HEK293T (cell line): Measurements from ENCODE around the gene TWSG1.
"Not testable (repeated sequence)": the region's sequence is repeated elsewhere in the genome, so short reads cannot be mapped to it uniquely, and the experiment has no call there.

Source experiments
- CTCF ChIA-PET: fragments of 350-600 bp; formaldehyde crosslinking; extraction: SDS; loops from one replicate; lab custom pipeline; 2021; ENCODE audit warnings: antibody characterized with exemption, inconsistent platforms; lab: Yijun Ruan, JAX
- POLR2A ChIA-PET: fragments of 350-600 bp; formaldehyde crosslinking; extraction: SDS; loops from one replicate; lab custom pipeline; 2020; ENCODE audit warnings: antibody characterized with exemption, inconsistent platforms; lab: Yijun Ruan, JAX
- DNase-seq: peaks from one replicate; pipeline ENCODE4 v3.0.0; 2012; ENCODE audit warnings: mixed read lengths; ENCODE audit errors: extremely low spot score
- ARNT ChIP-seq: fragments of 450-650 bp; IDR thresholded peaks from 2 replicates; pipeline ENCODE4 v1.6.1; 2017; ENCODE audit warnings: mild to moderate bottlenecking
- BHLHE40 ChIP-seq: fragments of 450-650 bp; IDR thresholded peaks from 2 replicates; pipeline ENCODE4 v1.6.1; 2016; ENCODE audit warnings: mild to moderate bottlenecking, moderate library complexity, borderline replicate concordance
- CTBP1 ChIP-seq: fragments of 450-650 bp; IDR thresholded peaks from 2 replicates; pipeline ENCODE4 v1.6.1; 2016; ENCODE audit warnings: borderline replicate concordance
- ELF4 ChIP-seq: fragments of 450-650 bp; IDR thresholded peaks from 2 replicates; pipeline ENCODE4 v1.6.1; 2017; ENCODE audit warnings: antibody characterized with exemption
- FOXA1 ChIP-seq: fragments of 450-650 bp; IDR thresholded peaks from 2 replicates; pipeline ENCODE4 v1.6.1; 2016; ENCODE audit warnings: mild to moderate bottlenecking
- FOXK2 ChIP-seq: fragments of 450-650 bp; IDR thresholded peaks from 2 replicates; pipeline ENCODE4 v1.6.1; 2016; ENCODE audit warnings: mild to moderate bottlenecking
- FOXM1 ChIP-seq: fragments of 450-650 bp; IDR thresholded peaks from 2 replicates; pipeline ENCODE4 v1.6.1; 2017; ENCODE audit warnings: mild to moderate bottlenecking, borderline replicate concordance
- HDGF ChIP-seq: fragments of 450-650 bp; IDR thresholded peaks from 2 replicates; pipeline ENCODE4 v1.6.1; 2017; ENCODE audit warnings: antibody characterized with exemption, borderline replicate concordance
- L3MBTL2 ChIP-seq: fragments of 450-650 bp; conservative IDR thresholded peaks from 2 replicates; pipeline ENCODE4 v1.6.1; 2016; ENCODE audit warnings: mild to moderate bottlenecking
- LEF1 ChIP-seq: fragments of 450-650 bp; IDR thresholded peaks from 2 replicates; pipeline ENCODE4 v1.6.1; 2017; ENCODE audit warnings: mild to moderate bottlenecking, borderline replicate concordance
- NFRKB ChIP-seq: fragments of 450-650 bp; IDR thresholded peaks from 2 replicates; pipeline ENCODE4 v1.6.1; 2016; ENCODE audit warnings: mild to moderate bottlenecking, moderate library complexity
- SP1 ChIP-seq: fragments of 450-650 bp; IDR thresholded peaks from 2 replicates; pipeline ENCODE4 v1.6.1; 2017
- SUZ12 ChIP-seq: fragments of 450-650 bp; IDR thresholded peaks from 2 replicates; pipeline ENCODE4 v1.6.1; 2016; ENCODE audit warnings: mild to moderate bottlenecking
- TARDBP ChIP-seq: fragments of 450-650 bp; IDR thresholded peaks from 2 replicates; pipeline ENCODE4 v1.6.1; 2016
- ZNF384 ChIP-seq: fragments of 450-650 bp; IDR thresholded peaks from 2 replicates; pipeline ENCODE4 v1.6.1; 2016
- TF ChIP-seq, protein P1 (sequence below): fragments of 450-650 bp; IDR thresholded peaks from 2 replicates; pipeline ENCODE4 v1.6.1; 2016

TWSG1 gene

GRCh38 chr18:9428301-9428706 is 93.7 kb downstream of the TWSG1 start:
- no peak for DNase-seq
- ChIA-PET CTCF (no interaction called here), POLR2A (no interaction called here)
- TF ChIP-seq FOXK2 (no peak), NFRKB (no peak), FOXA1 (no peak), CTBP1 (no peak), BHLHE40 (no peak), ZNF384 (no peak), TARDBP (no peak), ELF4 (no peak), FOXM1 (no peak), LEF1 (no peak), SUZ12 (no peak), HDGF (no peak), L3MBTL2 (no peak), SP1 (no peak), ARNT (no peak)
- TF ChIP-seq, protein P1, sequence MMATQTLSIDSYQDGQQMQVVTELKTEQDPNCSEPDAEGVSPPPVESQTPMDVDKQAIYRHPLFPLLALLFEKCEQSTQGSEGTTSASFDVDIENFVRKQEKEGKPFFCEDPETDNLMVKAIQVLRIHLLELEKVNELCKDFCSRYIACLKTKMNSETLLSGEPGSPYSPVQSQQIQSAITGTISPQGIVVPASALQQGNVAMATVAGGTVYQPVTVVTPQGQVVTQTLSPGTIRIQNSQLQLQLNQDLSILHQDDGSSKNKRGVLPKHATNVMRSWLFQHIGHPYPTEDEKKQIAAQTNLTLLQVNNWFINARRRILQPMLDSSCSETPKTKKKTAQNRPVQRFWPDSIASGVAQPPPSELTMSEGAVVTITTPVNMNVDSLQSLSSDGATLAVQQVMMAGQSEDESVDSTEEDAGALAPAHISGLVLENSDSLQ = no peak

DNA sequence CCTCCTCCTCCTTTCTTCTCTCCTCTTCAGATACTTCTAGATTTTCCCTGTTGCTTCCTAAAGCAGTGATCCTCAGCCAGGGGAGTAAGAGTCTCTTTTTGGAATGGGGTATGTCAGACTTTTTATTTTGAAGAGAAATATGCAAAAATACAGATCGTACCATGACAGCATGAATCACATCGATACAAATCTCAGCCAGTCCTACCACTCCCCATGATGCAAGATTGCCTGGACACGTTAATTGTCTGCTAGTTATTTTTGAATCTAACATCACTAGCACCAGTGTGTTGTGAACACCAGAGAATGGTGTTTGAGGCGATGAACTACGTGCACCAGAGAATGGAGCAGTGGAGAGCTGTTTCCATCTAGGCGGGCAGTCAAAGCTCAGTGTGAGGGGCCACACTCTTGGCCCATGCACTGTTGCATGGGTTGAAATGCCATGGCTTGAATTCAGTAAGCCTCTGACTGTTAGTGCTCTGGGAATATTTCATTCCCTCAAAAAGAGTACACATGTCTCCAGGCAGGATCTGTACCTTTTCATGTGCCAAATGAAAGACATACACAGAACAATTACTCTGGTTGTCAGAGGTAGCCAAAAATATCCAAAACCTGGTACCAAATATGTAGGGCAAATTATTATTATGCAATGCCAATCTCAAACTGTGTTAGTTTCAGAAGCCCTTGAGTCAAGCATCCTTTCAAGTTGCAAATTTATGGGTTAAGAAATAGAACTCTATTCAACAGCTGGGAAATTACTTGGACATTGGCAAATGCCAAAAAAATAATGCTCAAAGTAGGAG is 94.5 kb downstream of the TWSG1 start:
- POLR2A ChIA-PET = no interaction called here
- no peak for DNase-seq
- no peak for TF ChIP-seq LEF1
- CTCF ChIA-PET = interaction anchor here (0.6 kb wide), 1 partner anchor 15 kb away, joined by 4 read pairs; no protein-coding TSS in a partner anchor

- CTCF ChIA-PET = interaction anchor here (0.6 kb wide), 1 partner anchor 15 kb away, joined by 4 read pairs; no protein-coding TSS in a partner anchor
- POLR2A ChIA-PET = no interaction called here
- DNase-seq = no peak
- TF ChIP-seq ZNF384 (no peak), BHLHE40 (no peak), FOXM1 (no peak), HDGF (no peak), SP1 (no peak), FOXA1 (no peak), CTBP1 (no peak), FOXK2 (no peak), SUZ12 (no peak), TARDBP (no peak)
Observed at GRCh38 chr18:9429662-9429993, 95.1 kb downstream of the TWSG1 start.

- POLR2A ChIA-PET, DNase-seq, CTCF ChIA-PET: not testable (repeated sequence)
Observed at GRCh38 chr18:9430315-9430714, 95.7 kb downstream of the TWSG1 start.

- CTCF ChIA-PET = no interaction called here
- no peak for DNase-seq
- TF ChIP-seq L3MBTL2 (no peak), NFRKB (no peak), ARNT (no peak), FOXM1 (no peak), FOXK2 (no peak), ZNF384 (no peak), ELF4 (no peak), SP1 (no peak), SUZ12 (no peak), HDGF (no peak)
- POLR2A ChIA-PET = no interaction called here
Observed at GRCh38 chr18:9431296-9431695, 96.7 kb downstream of the TWSG1 start.

DNA sequence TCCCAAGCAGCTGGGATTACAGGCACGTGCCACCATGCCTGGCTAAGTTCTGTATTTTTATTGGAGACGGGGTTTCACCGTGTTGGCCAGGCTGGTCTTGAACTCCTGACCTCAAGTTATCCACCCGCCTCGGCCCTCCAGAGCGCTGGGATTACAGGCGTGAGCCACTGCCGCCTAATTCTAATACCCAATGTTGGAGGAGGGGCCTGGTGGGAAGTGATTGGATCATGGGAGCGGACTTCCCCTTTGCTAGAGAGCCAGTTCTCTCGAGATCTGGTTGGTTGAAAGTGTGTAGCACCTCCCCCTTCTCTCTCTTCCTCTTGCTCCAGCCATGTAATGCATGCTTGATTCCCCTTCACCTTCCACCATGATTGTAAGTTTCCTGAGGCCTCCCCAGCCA is 98.5 kb downstream of the TWSG1 start:
- CTCF ChIA-PET, DNase-seq, POLR2A ChIA-PET: not testable (repeated sequence)

GRCh38 chr18:9433671-9434121 is 99.1 kb downstream of the TWSG1 start:
- no peak for TF ChIP-seq CTBP1
- no peak for TF ChIP-seq FOXK2
- TF ChIP-seq LEF1 = no peak
- no peak for TF ChIP-seq L3MBTL2
- TF ChIP-seq FOXM1 = no peak
- no peak for TF ChIP-seq SUZ12
- TF ChIP-seq HDGF = no peak
- TF ChIP-seq NFRKB = no peak
- TF ChIP-seq, protein P1 = no peak
- no peak for TF ChIP-seq ELF4
- TF ChIP-seq ZNF384 = no peak
- no peak for TF ChIP-seq SP1
- no peak for TF ChIP-seq ARNT
- TF ChIP-seq FOXA1 = no peak
- no peak for TF ChIP-seq TARDBP
- CTCF ChIA-PET = no interaction called here
- no peak for DNase-seq
- POLR2A ChIA-PET = no interaction called here
